Measurements from ENCODE around the gene SOHLH1. TPM values are rescaled to one million over a fixed set of nuclear protein-coding genes. Genes with fewer than 3 reads are reported as not detected.

SOHLH1 gene
- total and polyA plus RNA-seq, 2 experiments from 2014 or later, result not detected

DNA sequence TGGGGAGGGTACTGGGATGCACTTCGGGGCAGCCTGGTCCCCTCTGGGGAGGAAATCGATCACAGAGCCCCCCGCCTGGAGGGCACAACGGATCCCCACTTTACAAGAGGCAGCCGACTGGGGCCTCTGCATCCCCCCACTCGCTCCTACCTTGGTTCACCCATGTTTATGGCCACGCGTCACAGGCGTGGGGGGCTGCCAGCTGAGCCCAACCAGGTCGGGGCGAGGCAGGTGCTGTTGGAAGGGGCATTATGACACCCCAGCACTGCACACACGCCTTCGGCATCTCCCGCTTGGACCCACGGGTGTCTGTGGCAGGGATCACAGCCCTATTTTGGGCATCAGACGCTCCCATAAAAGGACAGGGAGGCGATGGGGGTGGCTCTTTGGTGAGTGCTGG is 14.6 kb downstream of the SOHLH1 start:
- Histone ChIP-seq H3K79me2 (ENCODE audit: insufficient read depth) (no peaks in the 10 kb centered on the region), H3K4me1 (ENCODE audit: insufficient read depth) (no peaks in the 10 kb centered on the region), H3K4me3 (no peak overlapping the region), H3K4me2 (ENCODE audit: unreplicated experiment) (no peak overlapping the region), H3K9me2 (ENCODE audit: insufficient read depth) (no peaks in the 10 kb centered on the region), H4K20me1 (ENCODE audit: insufficient read depth) (no peaks in the 10 kb centered on the region), H3K27me3 (replicated peaks; ENCODE audit: insufficient read depth) (no peaks in the 10 kb centered on the region), H3K9ac (no peak overlapping the region), H3K9me3 (ENCODE audit: low read depth) (no peaks in the 10 kb centered on the region), H3K36me3 (ENCODE audit: low read depth) (no peaks in the 10 kb centered on the region), H3K27ac (no peak overlapping the region), H3F3A (ENCODE audit: insufficient read depth) (no peaks in the 10 kb centered on the region), H2AFZ (no peak overlapping the region)
- in situ Hi-C loops (cut with MboI), result no loop called here
- no peak for DNase-seq
- no peak for TF ChIP-seq EZH2phosphoT487 (IDR thresholded peaks at IDR 0.05; ENCODE audit: insufficient read depth, low read depth)
- no peak for TF ChIP-seq EZH2 (IDR thresholded peaks at IDR 0.05; ENCODE audit: insufficient read depth, poor library complexity, severe bottlenecking)
- 34 to 37% methylated on average over 16 to 17 of the region's 17 CpGs for WGBS, 2 experiments (ENCODE audit: low coverage in 1 of 2, low lambda C conversion rate in 2 of 2, missing lambda C conversion rate in 2 of 2)

DNA sequence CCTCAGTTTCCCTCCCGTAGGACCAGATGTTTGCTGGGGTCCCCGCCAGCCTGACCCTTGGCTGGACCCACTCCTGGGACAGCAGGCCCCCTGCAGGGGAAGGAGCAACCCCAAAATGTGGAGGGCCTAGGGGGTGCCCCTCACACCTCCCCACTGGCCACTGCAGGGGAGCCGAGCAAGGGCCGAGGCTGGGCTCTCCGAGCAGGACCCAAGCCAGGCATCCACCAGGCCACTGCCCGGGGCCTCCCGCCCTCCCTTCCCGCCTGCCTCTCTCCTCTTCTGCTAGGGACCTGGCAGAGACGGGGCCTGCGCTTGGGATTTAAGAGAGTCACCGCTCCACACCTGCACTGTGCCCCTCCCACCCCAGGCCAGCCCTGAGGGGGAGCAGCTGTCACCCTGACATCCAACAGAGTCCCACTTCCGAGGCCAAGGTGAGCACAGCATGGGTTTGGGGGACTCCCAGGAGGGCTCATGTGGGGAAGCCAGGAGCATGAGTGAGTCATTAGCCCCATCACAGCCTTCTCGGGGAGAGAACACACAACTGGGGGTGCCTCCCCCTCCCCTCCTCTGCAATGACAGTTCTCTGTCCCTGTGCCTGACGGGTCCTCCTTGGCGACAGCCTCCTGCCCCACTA is 15.8 kb downstream of the SOHLH1 start:
- H3K36me3 ChIP-seq (ENCODE audit: low read depth), result no peaks in the 10 kb centered on the region
- TF ChIP-seq EZH2phosphoT487 (IDR thresholded peaks at IDR 0.05; ENCODE audit: insufficient read depth, low read depth) (no peak), EZH2 (IDR thresholded peaks at IDR 0.05; ENCODE audit: insufficient read depth, poor library complexity, severe bottlenecking) (no peak)
- no peaks in the 10 kb centered on the region for H3K9me3 ChIP-seq (ENCODE audit: low read depth)
- no peak for DNase-seq
- no peaks in the 10 kb centered on the region for H3K27me3 ChIP-seq (replicated peaks; ENCODE audit: insufficient read depth)
- H3K79me2 ChIP-seq (ENCODE audit: insufficient read depth), result no peaks in the 10 kb centered on the region
- H4K20me1 ChIP-seq (ENCODE audit: insufficient read depth), result no peaks in the 10 kb centered on the region
- H3F3A ChIP-seq (ENCODE audit: insufficient read depth), result no peaks in the 10 kb centered on the region
- H3K4me1 ChIP-seq (ENCODE audit: insufficient read depth), result no peaks in the 10 kb centered on the region
- in situ Hi-C loops (cut with MboI), result no loop called here
- 48% methylated on average over 8 to 14 of the region's 15 CpGs for WGBS, 2 experiments (ENCODE audit: low coverage in 1 of 2, low lambda C conversion rate in 2 of 2, missing lambda C conversion rate in 2 of 2)
- H3K4me3 ChIP-seq, result no peak overlapping the region
- H3K9me2 ChIP-seq (ENCODE audit: insufficient read depth), result no peaks in the 10 kb centered on the region
- H3K27ac ChIP-seq, result no peak overlapping the region
- H2AFZ ChIP-seq, result no peak overlapping the region
- H3K9ac ChIP-seq, result no peak overlapping the region
- H3K4me2 ChIP-seq (ENCODE audit: unreplicated experiment), result no peak overlapping the region

DNA sequence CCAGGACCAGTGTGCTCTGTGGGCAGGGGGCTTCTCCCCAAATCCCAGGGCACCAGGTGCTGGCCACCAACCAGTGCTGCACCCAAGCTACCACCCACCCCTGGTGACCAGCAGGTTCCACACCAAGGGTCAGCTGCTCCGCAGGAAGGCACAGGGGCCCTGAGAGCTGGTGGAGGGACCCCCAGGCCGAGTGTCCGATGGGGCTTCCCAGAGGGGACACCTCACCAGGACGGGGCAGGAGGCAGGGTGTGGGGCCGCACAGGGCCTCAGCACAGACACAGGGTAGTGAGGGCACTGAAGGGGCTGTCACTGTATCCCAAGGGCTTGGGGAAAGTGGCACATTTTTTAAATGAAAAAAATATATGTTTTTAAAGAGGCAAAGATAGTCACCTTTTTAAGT is 18.1 kb downstream of the SOHLH1 start:
- H3K79me2 ChIP-seq (ENCODE audit: insufficient read depth), result no peaks in the 10 kb centered on the region

DNA sequence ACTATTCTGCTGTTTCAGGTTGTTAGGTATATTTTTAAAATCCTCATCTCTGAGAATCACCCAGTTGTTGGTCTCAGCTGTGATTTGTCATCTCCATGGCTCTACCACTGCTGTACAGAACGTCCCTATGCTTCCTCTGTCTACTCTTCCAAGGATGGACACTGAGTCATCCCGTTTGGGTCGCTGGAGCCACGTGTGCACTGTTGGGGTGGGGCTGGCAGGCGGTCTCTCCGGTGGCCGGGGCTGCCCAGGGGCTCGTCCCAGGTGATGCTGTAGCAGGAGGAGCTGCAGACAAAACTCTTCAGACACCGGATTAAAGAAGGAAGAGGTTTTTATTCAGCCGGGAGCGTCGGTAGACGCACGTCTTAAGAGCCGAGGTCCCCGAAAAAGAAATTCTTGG is 19.2 kb downstream of the SOHLH1 start:
- Histone ChIP-seq H3K9me3 (ENCODE audit: low read depth) (no peaks in the 10 kb centered on the region), H3K9me2 (ENCODE audit: insufficient read depth) (no peaks in the 10 kb centered on the region), H3K36me3 (ENCODE audit: low read depth) (no peaks in the 10 kb centered on the region), H3K27me3 (replicated peaks; ENCODE audit: insufficient read depth) (no peaks in the 10 kb centered on the region), H3K27ac (no peak overlapping the region), H2AFZ (no peak overlapping the region), H3K79me2 (ENCODE audit: insufficient read depth) (no peaks in the 10 kb centered on the region), H3K9ac (no peak overlapping the region), H3K4me3 (no peak overlapping the region), H4K20me1 (ENCODE audit: insufficient read depth) (no peaks in the 10 kb centered on the region), H3F3A (ENCODE audit: insufficient read depth) (no peaks in the 10 kb centered on the region), H3K4me2 (ENCODE audit: unreplicated experiment) (no peak overlapping the region), H3K4me1 (ENCODE audit: insufficient read depth) (no peaks in the 10 kb centered on the region)
- TF ChIP-seq EZH2phosphoT487 (IDR thresholded peaks at IDR 0.05; ENCODE audit: insufficient read depth, low read depth), result no peak
- no peak for TF ChIP-seq EZH2 (IDR thresholded peaks at IDR 0.05; ENCODE audit: insufficient read depth, poor library complexity, severe bottlenecking)
- WGBS, 2 experiments (ENCODE audit: low coverage in 1 of 2, low lambda C conversion rate in 2 of 2, missing lambda C conversion rate in 2 of 2), result 51 to 56% methylated on average over 16 of the region's 16 CpGs
- in situ Hi-C loops (cut with MboI), result no loop called here
- DNase-seq, result peak; percentile 21

More for the DNA sequence above, 18.1 kb downstream of the SOHLH1 start:
- Histone ChIP-seq H3K27ac (no peak overlapping the region), H3K4me2 (ENCODE audit: unreplicated experiment) (no peak overlapping the region), H3F3A (ENCODE audit: insufficient read depth) (no peaks in the 10 kb centered on the region), H3K27me3 (replicated peaks; ENCODE audit: insufficient read depth) (no peaks in the 10 kb centered on the region), H3K9me3 (ENCODE audit: low read depth) (no peaks in the 10 kb centered on the region), H3K36me3 (ENCODE audit: low read depth) (no peaks in the 10 kb centered on the region), H3K4me3 (no peak overlapping the region), H3K9me2 (ENCODE audit: insufficient read depth) (no peaks in the 10 kb centered on the region), H2AFZ (no peak overlapping the region), H3K4me1 (ENCODE audit: insufficient read depth) (no peaks in the 10 kb centered on the region), H3K9ac (no peak overlapping the region), H4K20me1 (ENCODE audit: insufficient read depth) (no peaks in the 10 kb centered on the region)
- in situ Hi-C loops (cut with MboI), result no loop called here
- TF ChIP-seq EZH2phosphoT487 (IDR thresholded peaks at IDR 0.05; ENCODE audit: insufficient read depth, low read depth) (no peak), EZH2 (IDR thresholded peaks at IDR 0.05; ENCODE audit: insufficient read depth, poor library complexity, severe bottlenecking) (no peak)
- WGBS, 2 experiments (ENCODE audit: low coverage in 1 of 2, low lambda C conversion rate in 2 of 2, missing lambda C conversion rate in 2 of 2), result 49 to 54% methylated on average over 5 of the region's 5 CpGs
- DNase-seq, result no peak

All from GM23248 (cell line).